Activated CD8-positive, alpha-beta memory T cell treated with anti-CD3 and anti-CD28 coated beads, Interleukin-2, amount 50 U/mL, for 1 hour (primary cell): Measurements from ENCODE around the gene GPS2.
"Not testable (repeated sequence)": the region's sequence is repeated elsewhere in the genome, so short reads cannot be mapped to it uniquely, and the experiment has no call there.

Experiments
- DNase-seq: peaks from one replicate; pipeline ENCODE4 v3.0.0-alpha.2; 2020; ENCODE audit errors: extremely low read depth

The GPS2 gene

GRCh38 chr17:7337600-7337999, 22.4 kb upstream of the GPS2 start:
- DNase-seq = not testable (repeated sequence)

GRCh38 chr17:7336240-7337175, 21.3 kb upstream of the GPS2 start, which contains the start of gene ACAP1:
Gene ACAP1 (plus strand): TSS chr17:7336529. CDS start chr17:7336735, 206 bp downstream.
- no peak for DNase-seq

- DNase-seq = not testable (repeated sequence)
Observed at GRCh38 chr17:7335765-7336164, 20.6 kb upstream of the GPS2 start.

- DNase-seq = no peak
Observed at GRCh38 chr17:7334938-7335538, 19.9 kb upstream of the GPS2 start.

GRCh38 chr17:7332600-7333069, 17.5 kb upstream of the GPS2 start:
- not testable (repeated sequence) for DNase-seq

- no peak for DNase-seq
Observed at GRCh38 chr17:7332111-7332510, 17.0 kb upstream of the GPS2 start.

GRCh38 chr17:7330638-7331015, 15.5 kb upstream of the GPS2 start:
- DNase-seq = no peak

- no peak for DNase-seq
Observed at GRCh38 chr17:7329997-7330637, 15.0 kb upstream of the GPS2 start.

- peak; percentile 90 for DNase-seq
Observed at GRCh38 chr17:7329374-7329996, 14.3 kb upstream of the GPS2 start.

GRCh38 chr17:7328840-7329373, 13.7 kb upstream of the GPS2 start, which contains the start of gene NEURL4:
Gene NEURL4 (minus strand): TSS chr17:7329335. CDS start chr17:7329312, 23 bp downstream.
- DNase-seq = no peak

- no peak for DNase-seq
Observed at GRCh38 chr17:7328009-7328408, 12.8 kb upstream of the GPS2 start.

GRCh38 chr17:7327501-7327900, 12.3 kb upstream of the GPS2 start:
- DNase-seq = no peak

- DNase-seq = no peak
Observed at GRCh38 chr17:7327056-7327455, 11.9 kb upstream of the GPS2 start.

- DNase-seq = no peak
Observed at GRCh38 chr17:7326186-7326585, 11.0 kb upstream of the GPS2 start.

GRCh38 chr17:7325031-7325528, 9.9 kb upstream of the GPS2 start:
- DNase-seq = no peak

- DNase-seq = no peak
Observed at GRCh38 chr17:7324438-7324779, 9.2 kb upstream of the GPS2 start.

- no peak for DNase-seq
Observed at GRCh38 chr17:7323731-7324437, 8.7 kb upstream of the GPS2 start.

GRCh38 chr17:7322520-7323194, 7.5 kb upstream of the GPS2 start:
- no peak for DNase-seq

- DNase-seq = no peak
Observed at GRCh38 chr17:7321466-7321865, 6.3 kb upstream of the GPS2 start.

GRCh38 chr17:7318121-7318860, 3.1 kb upstream of the GPS2 start:
- no peak for DNase-seq
